Hematopoietic multipotent progenitor cell (in vitro differentiated cells): ENCODE results near the gene NEU2. TPM values are rescaled to one million over a fixed set of nuclear protein-coding genes. Genes with fewer than 3 reads are reported as not detected.

Experiments used
- DNase-seq, 3 donors: peaks; one replicate each; pipeline ENCODE4 v3.0.0-alpha.2; 2011 to 2015; ENCODE audit warnings: low read depth in 2 of 3, low spot score in 2 of 3
- total RNA-seq: library from RNA; depleted of rRNA; stranded (reverse); fragments of >200 nt; gene quantifications from one replicate; pipeline ENCODE4 v1.2.3, GENCODE V29; 2012

NEU2 gene
- total RNA-seq: not detected

GRCh38 chr2:233032551-233033320 is at the start of gene NEU2:
Gene NEU2, plus strand, starts transcription at chr2:233032672. Its CDS starts 0 bp downstream, at chr2:233032672.
- no peak for DNase-seq

- no peak for DNase-seq
Observed at GRCh38 chr2:232982926-232983668, 49.4 kb upstream of the NEU2 start.

DNA sequence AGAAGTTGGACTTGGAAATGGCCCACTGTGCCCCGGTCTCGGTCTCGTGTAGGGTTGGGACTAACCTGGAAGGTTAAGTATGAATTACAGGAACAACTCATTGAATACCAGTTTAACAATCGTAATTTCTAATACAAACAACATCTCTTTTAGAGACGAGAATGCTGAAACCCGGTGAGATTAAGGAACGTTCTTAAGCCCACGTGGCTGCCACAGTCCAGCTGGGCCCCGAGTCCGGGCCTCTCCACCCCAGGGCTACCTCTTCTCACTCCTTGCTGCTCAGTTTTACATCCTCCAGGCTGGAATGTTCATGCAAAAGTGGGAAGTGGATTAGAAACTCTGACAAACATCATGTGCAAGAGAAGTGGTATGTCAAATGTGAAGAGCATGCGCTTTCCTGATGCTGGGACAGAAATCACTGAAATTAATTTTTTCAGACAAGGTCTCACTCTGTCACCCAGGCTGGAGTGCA is 48.8 kb upstream of the NEU2 start:
- no peak for DNase-seq

GRCh38 chr2:232984451-232985207 is 47.8 kb upstream of the NEU2 start:
- DNase-seq: no peak

- no peak for DNase-seq
Observed at GRCh38 chr2:232986155-232986554, 46.3 kb upstream of the NEU2 start.

DNA sequence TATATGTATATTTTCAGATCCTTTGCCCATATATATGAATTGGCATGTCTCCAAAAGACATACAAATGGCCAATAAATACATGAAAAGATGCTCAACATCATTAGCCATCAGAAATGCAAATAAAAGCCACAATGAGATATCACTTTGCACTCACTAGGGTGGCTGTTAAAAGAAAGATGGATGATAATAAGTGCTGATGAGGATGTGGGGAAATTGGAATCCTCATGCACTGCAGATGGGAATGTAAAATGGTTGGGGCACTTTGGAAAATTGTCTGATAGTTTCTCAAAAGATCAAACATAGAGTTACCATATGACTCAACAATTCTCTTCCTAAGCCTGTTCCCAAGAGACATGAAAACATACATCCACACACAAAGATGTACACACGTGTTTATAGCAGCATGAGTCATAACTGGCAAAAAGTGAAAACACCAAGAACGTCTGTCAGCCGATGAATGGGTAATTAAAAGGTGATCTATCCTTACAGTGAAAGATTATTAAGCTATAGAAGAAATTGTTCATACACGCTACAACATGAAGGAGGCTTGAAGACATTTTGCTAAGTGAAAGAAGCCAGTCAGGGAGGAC is 39.1 kb upstream of the NEU2 start:
- no peak for DNase-seq

DNA sequence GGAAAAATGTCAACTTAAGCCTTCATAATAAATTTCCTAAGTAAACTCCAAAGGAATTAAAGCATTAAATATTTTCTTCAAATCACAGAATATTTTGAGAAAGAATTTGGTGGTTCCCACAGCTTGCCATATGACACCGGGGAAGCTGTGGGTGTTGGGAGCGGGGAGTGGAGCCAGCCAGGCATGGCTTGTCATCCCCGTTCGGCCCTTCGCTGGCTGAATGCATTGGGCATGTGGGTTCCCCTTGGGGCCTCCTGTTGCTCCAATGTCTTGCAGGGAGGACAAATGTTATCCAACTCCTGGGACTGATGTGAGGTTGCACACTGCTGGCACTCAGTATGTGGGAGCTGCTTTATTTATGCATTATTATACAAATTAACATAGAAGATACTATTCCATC is 38.0 kb upstream of the NEU2 start:
- DNase-seq: no peak

DNA sequence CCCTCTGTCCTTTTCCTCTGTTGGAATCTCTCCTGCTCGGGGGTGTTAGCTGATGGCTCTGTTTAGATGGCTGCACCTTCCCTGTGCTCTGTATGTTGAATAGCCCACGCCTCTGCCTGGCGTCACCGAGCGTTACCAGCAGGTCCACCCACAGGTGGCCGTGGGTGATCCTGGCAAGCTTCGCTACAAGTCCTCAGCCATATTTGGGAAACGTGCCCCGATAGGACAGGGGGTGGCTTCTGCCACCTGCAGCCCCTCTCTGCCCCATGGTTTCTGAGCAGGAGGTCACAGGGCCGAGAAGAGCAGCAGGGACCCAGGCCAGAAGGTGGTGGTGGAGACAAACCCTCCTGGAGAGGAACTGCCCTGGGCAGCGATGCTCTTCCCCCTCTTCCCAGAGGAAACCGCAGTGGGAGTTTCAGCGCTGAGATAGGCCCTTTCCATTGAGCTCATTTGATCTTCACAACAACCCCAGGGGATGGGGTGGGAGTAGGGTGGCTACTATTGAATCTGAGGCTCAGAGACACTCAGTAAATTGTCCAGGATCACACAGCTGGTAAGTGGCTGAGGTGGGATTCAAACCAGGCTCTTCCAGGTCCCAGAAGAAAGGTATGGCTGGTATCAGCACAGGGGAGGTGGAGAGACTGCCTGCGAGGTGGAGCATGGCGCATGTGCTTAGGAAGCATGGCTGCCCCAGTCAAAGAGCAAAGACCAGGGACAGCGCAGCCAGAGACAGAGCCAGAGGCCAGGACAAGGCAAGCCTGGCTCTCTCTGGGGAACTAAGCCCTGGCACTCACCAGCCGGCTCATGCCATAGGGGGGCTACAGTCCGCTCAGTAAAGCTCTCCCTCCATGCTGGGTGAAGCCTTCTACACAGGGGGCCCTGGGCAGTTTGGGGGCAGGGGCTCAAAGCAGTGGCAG is 34.5 kb upstream of the NEU2 start:
- no peak for DNase-seq

GRCh38 chr2:232998666-232998985 is 33.8 kb upstream of the NEU2 start:
- no peak for DNase-seq

- DNase-seq: no peak
Observed at GRCh38 chr2:232999354-232999753, 33.1 kb upstream of the NEU2 start.

DNA sequence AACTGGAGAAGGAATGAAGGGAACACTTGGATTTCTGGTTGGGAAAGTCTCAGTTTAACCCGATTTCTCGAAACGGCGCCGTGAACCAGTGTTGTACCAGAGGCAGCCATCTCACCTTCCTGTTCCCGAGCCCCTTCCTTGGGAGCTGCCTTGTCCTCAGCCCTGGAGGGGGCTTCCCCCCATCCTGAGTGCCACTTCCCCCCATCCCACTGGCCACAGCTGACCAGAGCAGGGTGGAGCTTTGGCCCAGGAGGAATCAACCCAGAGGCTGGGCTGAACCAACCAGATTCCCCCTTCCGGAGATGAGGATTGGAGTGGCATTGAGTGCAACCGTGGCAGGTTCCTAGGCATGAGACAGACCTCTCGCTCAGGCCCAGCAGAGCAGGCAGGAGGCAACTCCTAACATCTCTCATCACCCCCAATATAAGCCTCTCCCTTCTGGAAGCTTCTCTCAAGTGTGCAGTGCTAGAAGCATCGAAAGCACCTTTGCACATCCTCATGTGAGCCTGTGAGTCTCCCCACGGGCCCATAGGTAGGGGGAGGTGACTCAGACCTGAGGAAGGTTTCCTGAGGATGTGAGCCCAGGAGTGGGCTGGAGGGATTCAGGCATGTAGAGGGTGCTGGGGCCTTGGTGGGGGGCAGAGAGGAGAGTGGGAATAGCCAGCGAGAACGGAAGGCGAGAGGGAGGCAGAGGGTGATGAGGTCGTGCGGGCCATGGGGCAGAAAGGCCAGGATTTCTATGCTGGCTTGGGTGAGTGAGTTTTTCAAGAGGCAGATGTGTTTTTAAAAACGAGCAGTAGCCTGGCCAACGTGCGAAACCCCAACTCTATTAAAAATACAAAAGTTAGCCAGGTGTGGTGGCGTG is 31.4 kb upstream of the NEU2 start:
- no peak for DNase-seq

- DNase-seq: no peak
Observed at GRCh38 chr2:233002829-233003657, 29.4 kb upstream of the NEU2 start.

GRCh38 chr2:233003658-233004555 is 28.6 kb upstream of the NEU2 start:
- DNase-seq: no peak

GRCh38 chr2:233005096-233005495 is 27.4 kb upstream of the NEU2 start:
- DNase-seq: no peak

GRCh38 chr2:233006648-233007047 is 25.8 kb upstream of the NEU2 start:
- DNase-seq: no peak

- DNase-seq: no peak
Observed at GRCh38 chr2:233007270-233007669, 25.2 kb upstream of the NEU2 start.

GRCh38 chr2:233007739-233008138 is 24.7 kb upstream of the NEU2 start:
- no peak for DNase-seq
